SK-N-SH (cell line): ENCODE data around the gene EPHB2. TPM values are rescaled to one million over a fixed set of nuclear protein-coding genes. Genes with fewer than 3 reads are reported as not detected.

Experiments
- CTCF ChIA-PET: fragments of 300-600, 350-600 bp; formaldehyde crosslinking; extraction: SDS; loops from one replicate; lab custom pipeline; 2021; lab: Yijun Ruan, JAX
- POLR2A ChIA-PET: fragments of 350-600 bp; sonication (Branson Sonifier 250); formaldehyde crosslinking; extraction: SDS; loops from one replicate; lab custom pipeline; 2020; ENCODE audit warnings: antibody characterized with exemption, inconsistent platforms; lab: Yijun Ruan, JAX
- DNase-seq: peaks from one replicate; pipeline ENCODE4 v3.0.0; 2012
- H2AFZ ChIP-seq: fragments of 200-600 bp; sonication (generic); 2 replicates; pipeline ENCODE4 v1.8.1; 2016; ENCODE audit warnings: antibody characterized with exemption, mild to moderate bottlenecking, low read depth
- H3F3A ChIP-seq: fragments of 200-600 bp; sonication (generic); replicated peaks from 2 replicates; pipeline ENCODE3; 2016; ENCODE audit warnings: antibody characterized with exemption, mild to moderate bottlenecking; ENCODE audit not compliant: insufficient read depth
- H3K27ac ChIP-seq, 2 experiments: fragments of 200-500 bp in 1 of 2; fragments of 200-600 bp in 1 of 2; sonication (Bioruptor generic) in 1 of 2; sonication (generic), shearing (Covaris generic) in 1 of 2; 2 replicates each; pipeline versions ENCODE4 v1.5.1 to v1.6.1; 2014 to 2016; ENCODE audit warnings: low read depth in 2 of 2, inconsistent platforms in 1 of 2, low read length in 1 of 2, mild to moderate bottlenecking in 1 of 2, mixed read lengths in 1 of 2
- H3K27me3 ChIP-seq: fragments of 200-600 bp; sonication (generic), shearing (Covaris generic); 2 replicates; pipeline ENCODE4 v1.6.1; 2016; ENCODE audit warnings: mixed run types; ENCODE audit not compliant: insufficient read depth
- H3K36me3 ChIP-seq, 2 experiments: fragments of 200-500 bp in 1 of 2; fragments of 200-600 bp in 1 of 2; sonication (Bioruptor generic) in 1 of 2; sonication (generic) in 1 of 2; replicated peaks in 1 of 2; 2 replicates each; pipeline versions ENCODE3 to v1.5.1; 2014 to 2016; ENCODE audit warnings: low read length in 1 of 2, mild to moderate bottlenecking in 1 of 2; ENCODE audit not compliant: insufficient read depth in 2 of 2, control insufficient read depth in 1 of 2
- H3K4me1 ChIP-seq, 2 experiments: fragments of 200-500 bp in 1 of 2; fragments of 200-600 bp in 1 of 2; sonication (Bioruptor generic) in 1 of 2; sonication (generic), shearing (Covaris generic) in 1 of 2; 2 replicates each; pipeline versions ENCODE4 v1.5.1 to v1.6.1; 2014 to 2016; ENCODE audit warnings: low read depth in 1 of 2, low read length in 1 of 2, mixed run types in 1 of 2; ENCODE audit not compliant: insufficient read depth in 2 of 2, control insufficient read depth in 1 of 2
- H3K4me2 ChIP-seq: fragments of 200-600 bp; sonication (generic), shearing (Covaris generic); 2 replicates; pipeline ENCODE4 v1.6.1; 2017; ENCODE audit warnings: mixed run types
- H3K4me3 ChIP-seq, 2 experiments: fragments of 200-500 bp in 1 of 2; fragments of 200-600 bp in 1 of 2; sonication (Bioruptor generic) in 1 of 2; sonication (generic), shearing (Covaris generic) in 1 of 2; 2 replicates each; pipeline versions ENCODE4 v1.5.1 to v1.8.1; 2014 to 2016; ENCODE audit warnings: low read depth in 2 of 2, inconsistent platforms in 1 of 2, low read length in 1 of 2, mild to moderate bottlenecking in 1 of 2, mixed read lengths in 1 of 2, moderate library complexity in 1 of 2
- H3K79me2 ChIP-seq: fragments of 200-600 bp; sonication (generic); 2 replicates; pipeline ENCODE4 v1.8.1; 2017; ENCODE audit warnings: mild to moderate bottlenecking; ENCODE audit not compliant: insufficient read depth
- H3K9ac ChIP-seq: fragments of 200-600 bp; sonication (generic); 2 replicates; pipeline ENCODE4 v1.6.1; 2017; ENCODE audit warnings: mixed run types
- H3K9me2 ChIP-seq: fragments of 200-600 bp; sonication (generic); 2 replicates; pipeline ENCODE4 v1.6.1; 2017; ENCODE audit warnings: mixed run types
- H3K9me3 ChIP-seq: fragments of 200-600 bp; sonication (generic); 2 replicates; pipeline ENCODE4 v1.6.1; 2017; ENCODE audit warnings: mixed run types, mild to moderate bottlenecking, moderate library complexity
- H4K20me1 ChIP-seq: fragments of 200-600 bp; sonication (generic); 2 replicates; pipeline ENCODE4 v1.6.1; 2017; ENCODE audit warnings: mild to moderate bottlenecking, mixed run types; ENCODE audit not compliant: insufficient read depth
- CHD2 ChIP-seq: fragments of 150-350 bp; IDR thresholded peaks from 2 replicates; pipeline ENCODE4 v1.6.1; 2018; ENCODE audit warnings: low read length; ENCODE audit not compliant: partially characterized antibody
- CTCF ChIP-seq: fragments of 200-600 bp; sonication (generic); IDR thresholded peaks from 2 replicates; pipeline ENCODE4 v1.6.1; 2017; ENCODE audit warnings: antibody characterized with exemption, mild to moderate bottlenecking, moderate library complexity
- EZH2phosphoT487 ChIP-seq: fragments of 200-600 bp; sonication (generic); IDR thresholded peaks from 2 replicates; pipeline ENCODE4 v1.6.1; 2017; ENCODE audit warnings: low read depth, mixed run types, mild to moderate bottlenecking, antibody characterized with exemption, moderate library complexity, borderline replicate concordance
- FOSL2 ChIP-seq: IDR thresholded peaks from 2 replicates; pipeline ENCODE4 v1.4.0; 2012; ENCODE audit warnings: low read depth, mild to moderate bottlenecking, moderate library complexity, borderline replicate concordance
- FOXM1 ChIP-seq: IDR thresholded peaks from 2 replicates; pipeline ENCODE4 v1.4.0; 2012; ENCODE audit warnings: low read depth, mild to moderate bottlenecking
- GABPA ChIP-seq: IDR thresholded peaks from 2 replicates; pipeline ENCODE4 v1.4.0; 2012; ENCODE audit warnings: low read depth, mild to moderate bottlenecking
- IRF3 ChIP-seq: fragments of 150-350 bp; IDR thresholded peaks from 2 replicates; pipeline ENCODE4 v1.6.1; 2016; ENCODE audit warnings: mild to moderate bottlenecking, low read depth, low read length
- MAX ChIP-seq: IDR thresholded peaks from 2 replicates; pipeline ENCODE4 v1.4.0; 2012; ENCODE audit warnings: low read depth
- MEF2A ChIP-seq: IDR thresholded peaks from 2 replicates; pipeline ENCODE4 v1.4.0; 2012; ENCODE audit warnings: low read depth, borderline replicate concordance
- PBX3 ChIP-seq: IDR thresholded peaks from 2 replicates; pipeline ENCODE4; 2012
- POLR2AphosphoS5 ChIP-seq: IDR thresholded peaks from 2 replicates; pipeline ENCODE4 v1.6.1; 2012; ENCODE audit warnings: low read depth, low read length
- RAD21 ChIP-seq: IDR thresholded peaks from 2 replicates; pipeline ENCODE4 v1.6.1; 2012; ENCODE audit warnings: mild to moderate bottlenecking, low read length
- REST ChIP-seq: IDR thresholded peaks from 2 replicates; pipeline ENCODE4 v1.6.1; 2012; ENCODE audit warnings: mild to moderate bottlenecking, low read depth, low read length, moderate library complexity
- RXRA ChIP-seq: IDR thresholded peaks from 2 replicates; pipeline ENCODE4 v1.4.0; 2012; ENCODE audit warnings: low read depth, mild to moderate bottlenecking, borderline replicate concordance
- SIN3A ChIP-seq: IDR thresholded peaks from 2 replicates; pipeline ENCODE4 v1.6.1; 2012; ENCODE audit warnings: low read depth, mild to moderate bottlenecking, low read length, moderate library complexity, borderline replicate concordance
- SMC3 ChIP-seq: IDR thresholded peaks from 2 replicates; pipeline ENCODE4 v1.6.1; 2012; ENCODE audit warnings: low read depth, low read length, improper control_type of control experiment
- TEAD4 ChIP-seq: IDR thresholded peaks from 2 replicates; pipeline ENCODE4 v1.4.0; 2012; ENCODE audit warnings: mild to moderate bottlenecking, borderline replicate concordance; ENCODE audit not compliant: insufficient read depth
- USF1 ChIP-seq: IDR thresholded peaks from 2 replicates; pipeline ENCODE4 v1.4.0; 2012; ENCODE audit warnings: low read depth, borderline replicate concordance
- USF2 ChIP-seq: fragments of 150-350 bp; IDR thresholded peaks from 2 replicates; pipeline ENCODE4 v1.6.1; 2017; ENCODE audit warnings: antibody characterized with exemption, low read length, low read depth, borderline replicate concordance
- YY1 ChIP-seq: IDR thresholded peaks from 2 replicates; pipeline ENCODE4 v1.4.0; 2012; ENCODE audit warnings: low read depth, mild to moderate bottlenecking
- WGBS: methylation state at CpG from one replicate; pipeline ENCODE4 v1.1.6; 2017; ENCODE audit warnings: low lambda C conversion rate; 5-methylcytosine and 5-hydroxymethylcytosine counted together
- polyA plus RNA-seq, 3 experiments: library from polyadenylated mRNA; depleted of rRNA; stranded (reverse); fragments of >200 nt; gene quantifications; 2 replicates each; pipeline ENCODE4 v1.2.3, GENCODE V29; 2012

The EPHB2 gene
- polyA plus RNA-seq, 1 of the 3 experiments (the other 2 are of a cell fraction) = 25.2 TPM

GRCh38 chr1:22895357-22895756 lies 184.7 kb downstream of the EPHB2 start:
- Histone ChIP-seq H3K4me1 (no peaks in the 10 kb centered on the region), H3K27ac (no peak overlapping the region), H3K9ac (no peak overlapping the region), H4K20me1 (no peaks in the 10 kb centered on the region), H3K9me3 (no peaks in the 10 kb centered on the region), H2AFZ (no peak overlapping the region), H3F3A (peaks cover 5% of the 10 kb centered on the region), H3K27me3 (no peaks in the 10 kb centered on the region), H3K36me3 (peaks cover 15 to 20% of the 10 kb centered on the region in 2 experiments), H3K79me2 (no peaks in the 10 kb centered on the region), H3K9me2 (no peaks in the 10 kb centered on the region), H3K4me3 (no peak overlapping the region), H3K4me2 (no peak overlapping the region)
- WGBS = 93% methylated on average over 9 of the region's 9 CpGs
- no peak for TF ChIP-seq MEF2A
- no peak for TF ChIP-seq TEAD4
- TF ChIP-seq FOXM1 = no peak
- TF ChIP-seq FOSL2 = no peak
- no peak for TF ChIP-seq YY1
- TF ChIP-seq REST = no peak
- no peak for TF ChIP-seq RXRA
- TF ChIP-seq SIN3A = no peak
- TF ChIP-seq PBX3 = no peak
- no peak for TF ChIP-seq SMC3
- TF ChIP-seq USF1 = no peak
- no peak for TF ChIP-seq POLR2AphosphoS5
- TF ChIP-seq IRF3 = no peak
- no peak for TF ChIP-seq CTCF
- TF ChIP-seq RAD21 = no peak
- TF ChIP-seq EZH2phosphoT487 = no peak
- TF ChIP-seq GABPA = no peak
- no peak for TF ChIP-seq CHD2
- TF ChIP-seq USF2 = no peak
- no peak for TF ChIP-seq MAX
- no peak for DNase-seq
- CTCF ChIA-PET = no interaction called here
- POLR2A ChIA-PET = no interaction called here
